ENCODE data around the gene CTNND2. TPM values are rescaled to one million over a fixed set of nuclear protein-coding genes. Genes with fewer than 3 reads are reported as not detected.

The CTNND2 gene
- total RNA-seq, 1 donor from 2014 or later: 41.3 TPM

DNA sequence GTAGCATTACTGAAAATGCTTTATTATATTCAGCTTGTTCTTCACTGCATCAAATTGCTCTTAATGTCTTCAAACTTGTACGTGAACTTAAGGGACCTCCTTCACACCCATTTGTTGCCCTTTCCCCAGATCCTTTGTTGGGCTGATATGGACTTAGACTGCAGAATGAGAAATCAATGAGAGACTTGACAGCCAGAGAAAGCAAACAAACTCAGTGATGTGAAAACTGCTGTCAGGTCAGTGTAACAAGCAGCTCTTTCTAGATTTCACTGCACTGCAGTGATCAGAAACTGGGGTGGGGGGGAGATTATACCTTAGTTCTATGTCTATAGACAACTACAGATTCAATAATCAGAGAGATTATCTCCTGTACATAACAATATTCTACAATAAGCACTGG is 652.2 kb downstream of the CTNND2 start:
- DNase-seq (ENCODE audit: low spot score): no peak
- intact Hi-C loops (cut with DNase I): no loop called here

GRCh38 chr5:11251247-11251646 is 653.0 kb downstream of the CTNND2 start:
- intact Hi-C loops (cut with DNase I): no loop called here
- no peak for DNase-seq (ENCODE audit: low spot score)

- no peak for DNase-seq (ENCODE audit: low spot score)
- intact Hi-C loops (cut with DNase I): no loop called here
Measured at GRCh38 chr5:11248966-11249365, 655.3 kb downstream of the CTNND2 start.

DNA sequence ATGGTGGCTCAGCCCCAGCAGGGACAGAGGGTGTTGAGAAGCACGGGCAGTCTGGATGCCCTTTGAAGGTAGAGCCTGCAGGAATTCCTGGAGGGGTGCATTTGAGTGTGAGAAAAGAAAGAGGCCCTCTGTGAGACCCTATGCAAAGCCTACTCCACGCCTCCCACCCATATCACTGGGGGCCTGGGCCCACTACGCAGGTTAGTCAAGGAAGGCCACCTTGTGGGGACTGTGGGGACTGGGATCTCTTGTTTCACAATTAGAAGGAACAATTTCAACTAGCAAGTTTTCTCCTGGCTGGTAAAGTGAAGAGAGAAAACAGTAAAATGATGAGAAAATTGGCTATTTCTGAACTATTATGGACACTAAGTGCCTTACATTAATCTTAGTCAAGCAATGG is 657.0 kb downstream of the CTNND2 start:
- no peak for DNase-seq (ENCODE audit: low spot score)
- intact Hi-C loops (cut with DNase I): no loop called here

- intact Hi-C loops (cut with DNase I): no loop called here
- no peak for DNase-seq (ENCODE audit: low spot score)
Measured at GRCh38 chr5:11240293-11241190, 663.7 kb downstream of the CTNND2 start.

DNA sequence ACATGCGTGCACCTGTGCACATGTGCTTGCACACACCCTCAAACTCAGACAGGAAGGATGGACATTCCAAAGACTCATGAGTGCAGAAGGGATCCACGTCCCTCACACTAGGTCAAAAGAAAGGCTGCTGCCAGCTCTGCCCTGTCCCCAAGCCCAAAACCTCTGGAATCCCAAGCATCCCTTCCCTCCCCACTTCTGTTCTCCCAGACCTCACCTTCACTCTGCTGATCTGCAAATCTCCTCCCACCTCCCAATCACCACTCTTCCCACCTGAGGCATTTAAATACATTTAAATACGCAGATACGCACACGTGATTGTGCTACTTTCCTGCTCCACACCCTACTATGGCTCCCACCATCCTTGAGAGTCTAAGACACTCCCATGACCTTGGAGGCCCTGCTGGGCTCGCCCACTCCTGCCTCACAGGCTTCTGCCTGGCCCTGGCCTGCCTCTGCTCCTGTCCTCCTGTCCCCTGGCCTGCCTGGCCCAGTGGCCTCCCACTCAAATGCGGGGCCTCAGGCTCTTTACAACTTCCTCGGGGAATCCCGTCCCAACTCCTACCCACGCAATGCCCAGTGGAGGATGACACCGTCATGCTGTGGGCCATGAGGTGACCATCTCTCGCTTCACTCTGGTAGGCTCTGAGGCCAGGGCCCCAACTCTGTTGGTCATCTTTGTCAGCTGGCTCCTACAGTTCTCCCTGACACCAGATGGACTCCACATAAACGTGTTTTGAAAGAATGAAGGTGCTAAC is 664.8 kb downstream of the CTNND2 start:
- DNase-seq (ENCODE audit: low spot score): no peak
- intact Hi-C loops (cut with DNase I): no loop called here

- peak; percentile 77 for DNase-seq (ENCODE audit: low spot score)
- intact Hi-C loops (cut with DNase I): loop anchor here (5.0 kb wide), 1 partner anchor 247 kb away; no protein-coding TSS in a partner anchor
Measured at GRCh38 chr5:11234501-11234911, 669.7 kb downstream of the CTNND2 start.

- intact Hi-C loops (cut with DNase I): loop anchor here (5.0 kb wide), 1 partner anchor 244 kb away; no protein-coding TSS in a partner anchor
Measured at GRCh38 chr5:11230890-11231289, 673.4 kb downstream of the CTNND2 start.

DNA sequence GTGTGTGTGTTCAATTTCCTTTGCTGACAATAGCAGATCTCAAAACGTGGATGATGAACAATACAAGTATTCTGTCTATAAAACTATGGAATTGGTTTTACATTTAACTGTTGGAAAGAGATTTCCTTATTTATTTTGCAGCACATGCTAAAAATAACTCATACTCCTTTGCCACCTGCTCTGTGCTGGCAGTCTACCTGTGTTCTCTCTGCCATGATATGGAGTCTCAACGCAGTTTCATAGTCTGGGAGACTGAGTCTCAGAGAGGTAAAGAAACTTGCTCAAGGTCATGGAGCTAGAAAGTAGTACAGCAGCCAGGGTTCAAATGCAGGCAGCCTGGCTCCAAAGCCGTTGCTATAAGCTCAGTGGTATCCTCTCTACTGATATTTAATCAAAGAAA is 677.2 kb downstream of the CTNND2 start:
- DNase-seq (ENCODE audit: low spot score): no peak
- intact Hi-C loops (cut with DNase I): no loop called here

More at GRCh38 chr5:11230890-11231289, 673.4 kb downstream of the CTNND2 start:
- DNase-seq (ENCODE audit: low spot score): no peak

- intact Hi-C loops (cut with DNase I): no loop called here
- DNase-seq (ENCODE audit: low spot score): no peak
Measured at GRCh38 chr5:11224436-11225187, 679.6 kb downstream of the CTNND2 start.

GRCh38 chr5:11222169-11222568 is 682.1 kb downstream of the CTNND2 start:
- DNase-seq (ENCODE audit: low spot score): no peak
- intact Hi-C loops (cut with DNase I): no loop called here

- DNase-seq (ENCODE audit: low spot score): no peak
- intact Hi-C loops (cut with DNase I): no loop called here
Measured at GRCh38 chr5:11214864-11215644, 689.2 kb downstream of the CTNND2 start.

GRCh38 chr5:11212706-11213105 is 691.5 kb downstream of the CTNND2 start:
- no peak for DNase-seq (ENCODE audit: low spot score)
- intact Hi-C loops (cut with DNase I): no loop called here

- no peak for DNase-seq (ENCODE audit: low spot score)
- intact Hi-C loops (cut with DNase I): no loop called here
Measured at GRCh38 chr5:11197726-11198125, 706.5 kb downstream of the CTNND2 start.

DNA sequence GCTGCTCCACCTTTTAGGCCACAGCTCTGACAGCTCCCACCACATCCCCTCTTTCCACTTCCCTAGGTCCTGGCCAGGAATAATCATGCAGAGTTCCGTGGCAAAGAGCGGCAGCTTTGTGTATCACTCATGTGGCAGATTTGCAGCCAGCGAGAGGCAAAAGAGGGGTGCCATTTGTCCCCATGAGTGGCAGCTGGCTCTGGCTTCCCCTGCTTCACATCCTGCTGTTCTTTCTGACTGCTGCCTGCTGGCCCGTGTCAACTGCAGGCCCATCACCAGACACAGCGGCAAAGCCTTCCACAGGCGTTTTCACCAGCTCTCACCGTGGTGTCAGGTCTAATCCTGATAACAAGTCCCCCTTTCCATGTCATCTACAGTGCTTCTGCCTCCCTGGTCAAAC is 712.6 kb downstream of the CTNND2 start:
- no peak for DNase-seq (ENCODE audit: low spot score)
- intact Hi-C loops (cut with DNase I): no loop called here

DNA sequence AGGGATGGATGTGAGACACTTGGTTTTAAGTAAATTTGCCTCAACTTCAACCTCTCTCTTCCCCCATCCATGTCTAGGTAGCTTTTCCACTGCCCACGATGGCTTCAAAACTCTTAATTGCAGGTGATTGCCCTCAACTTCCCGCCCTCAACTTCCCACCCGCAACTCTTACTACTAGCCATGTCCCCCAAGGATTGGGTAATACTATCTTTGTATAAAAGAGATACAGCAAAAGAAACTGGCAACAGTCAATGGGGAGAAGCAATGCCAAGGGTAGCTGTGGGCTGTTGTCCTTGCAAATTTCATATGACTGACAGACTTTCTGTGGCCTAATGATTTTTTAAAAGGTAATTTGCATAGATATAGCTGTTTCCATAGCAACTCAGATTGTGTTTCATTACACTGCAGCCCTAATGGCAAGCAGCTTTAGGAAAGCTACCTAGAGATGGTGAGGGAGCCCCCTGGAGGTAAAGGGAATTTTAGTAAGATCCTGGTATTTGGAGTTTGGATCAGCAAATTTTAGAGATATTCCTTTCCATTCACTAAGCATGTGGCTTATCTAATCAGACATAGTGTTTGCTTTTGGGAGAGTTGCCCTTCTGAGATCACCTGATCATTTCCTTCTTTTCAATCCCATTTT is 721.7 kb downstream of the CTNND2 start:
- intact Hi-C loops (cut with DNase I): loop anchor here (5.0 kb wide), 2 partner anchors 195 to 490 kb away; no protein-coding TSS in a partner anchor
- no peak for DNase-seq (ENCODE audit: low spot score)

- no peak for DNase-seq (ENCODE audit: low spot score)
- intact Hi-C loops (cut with DNase I): loop anchor here (5.0 kb wide), 2 partner anchors 195 to 490 kb away; no protein-coding TSS in a partner anchor
Measured at GRCh38 chr5:11181940-11182339, 722.3 kb downstream of the CTNND2 start.

GRCh38 chr5:11180890-11181289 is 723.4 kb downstream of the CTNND2 start:
- no peak for DNase-seq (ENCODE audit: low spot score)
- intact Hi-C loops (cut with DNase I): loop anchor here (5.0 kb wide), 2 partner anchors 194 to 489 kb away; no protein-coding TSS in a partner anchor

All from cardiac septum (tissue), 1 donor.